Stimulated activated CD8-positive, alpha-beta memory T cell treated with anti-CD3 and anti-CD28 coated beads, Interleukin-15, amount 100 ng/mL, for 4 hours (primary cell): Measurements from ENCODE around the gene SYT2.

Experiments
- DNase-seq, 2 donors: peaks; one replicate each; pipeline ENCODE4 v3.0.0-alpha.2; 2020; ENCODE audit warnings: low read depth in 2 of 2

Gene SYT2

GRCh38 chr1:202704601-202705000, 5.7 kb downstream of the SYT2 start:
- no peak for DNase-seq

- no peak for DNase-seq
Observed at GRCh38 chr1:202703191-202703590, 7.1 kb downstream of the SYT2 start.

GRCh38 chr1:202702088-202702487, 8.2 kb downstream of the SYT2 start:
- no peak for DNase-seq

GRCh38 chr1:202701200-202701599, 9.1 kb downstream of the SYT2 start:
- DNase-seq = no peak

- no peak for DNase-seq
Observed at GRCh38 chr1:202700061-202700460, 10.2 kb downstream of the SYT2 start.

GRCh38 chr1:202698276-202698675, 12.0 kb downstream of the SYT2 start:
- no peak for DNase-seq

- DNase-seq = no peak
Observed at GRCh38 chr1:202697038-202697437, 13.2 kb downstream of the SYT2 start.

- no peak for DNase-seq
Observed at GRCh38 chr1:202694314-202694713, 15.9 kb downstream of the SYT2 start.

- peak in 1 of 2 donors; percentile 21 for DNase-seq
Observed at GRCh38 chr1:202692959-202693555, 17.2 kb downstream of the SYT2 start.

GRCh38 chr1:202691816-202692215, 18.4 kb downstream of the SYT2 start:
- no peak for DNase-seq

- DNase-seq = no peak
Observed at GRCh38 chr1:202689493-202690342, 20.5 kb downstream of the SYT2 start.

- DNase-seq = no peak
Observed at GRCh38 chr1:202689082-202689481, 21.2 kb downstream of the SYT2 start.

GRCh38 chr1:202688401-202688800, 21.9 kb downstream of the SYT2 start:
- DNase-seq = no peak

- no peak for DNase-seq
Observed at GRCh38 chr1:202687798-202688197, 22.5 kb downstream of the SYT2 start.

- no peak for DNase-seq
Observed at GRCh38 chr1:202687370-202687769, 22.9 kb downstream of the SYT2 start.

- DNase-seq = no peak
Observed at GRCh38 chr1:202685641-202686040, 24.6 kb downstream of the SYT2 start.

GRCh38 chr1:202684716-202685115, 25.5 kb downstream of the SYT2 start:
- no peak for DNase-seq

- DNase-seq = no peak
Observed at GRCh38 chr1:202683029-202683428, 27.2 kb downstream of the SYT2 start.

GRCh38 chr1:202682477-202682876, 27.8 kb downstream of the SYT2 start:
- no peak for DNase-seq

GRCh38 chr1:202681736-202682420, 28.4 kb downstream of the SYT2 start:
- DNase-seq = no peak

- DNase-seq = no peak
Observed at GRCh38 chr1:202680586-202681352, 29.5 kb downstream of the SYT2 start.
